ENCODE data around the gene PLA2G4D.

DNA sequence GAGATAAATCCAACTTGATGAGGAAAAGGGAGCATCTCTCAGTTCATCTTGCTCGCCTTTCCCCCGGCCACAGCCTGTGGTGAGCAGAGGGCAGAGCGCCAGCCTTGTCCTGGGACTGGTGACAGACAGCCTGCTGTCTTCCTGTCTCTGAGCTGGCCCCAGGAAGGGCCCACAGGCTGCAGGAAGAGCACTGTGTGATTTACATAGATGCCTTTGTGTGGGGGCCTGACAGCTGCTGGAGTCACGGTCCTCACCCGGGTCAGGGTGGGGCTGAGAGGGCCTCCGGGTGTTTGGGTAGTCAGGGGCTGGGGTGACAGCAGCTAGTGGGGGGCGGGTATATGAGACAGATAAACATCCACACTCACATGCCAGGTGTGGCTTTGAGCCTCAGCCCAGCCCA lies 29.3 kb downstream of the PLA2G4D start:
- TF ChIP-seq, protein P1, sequence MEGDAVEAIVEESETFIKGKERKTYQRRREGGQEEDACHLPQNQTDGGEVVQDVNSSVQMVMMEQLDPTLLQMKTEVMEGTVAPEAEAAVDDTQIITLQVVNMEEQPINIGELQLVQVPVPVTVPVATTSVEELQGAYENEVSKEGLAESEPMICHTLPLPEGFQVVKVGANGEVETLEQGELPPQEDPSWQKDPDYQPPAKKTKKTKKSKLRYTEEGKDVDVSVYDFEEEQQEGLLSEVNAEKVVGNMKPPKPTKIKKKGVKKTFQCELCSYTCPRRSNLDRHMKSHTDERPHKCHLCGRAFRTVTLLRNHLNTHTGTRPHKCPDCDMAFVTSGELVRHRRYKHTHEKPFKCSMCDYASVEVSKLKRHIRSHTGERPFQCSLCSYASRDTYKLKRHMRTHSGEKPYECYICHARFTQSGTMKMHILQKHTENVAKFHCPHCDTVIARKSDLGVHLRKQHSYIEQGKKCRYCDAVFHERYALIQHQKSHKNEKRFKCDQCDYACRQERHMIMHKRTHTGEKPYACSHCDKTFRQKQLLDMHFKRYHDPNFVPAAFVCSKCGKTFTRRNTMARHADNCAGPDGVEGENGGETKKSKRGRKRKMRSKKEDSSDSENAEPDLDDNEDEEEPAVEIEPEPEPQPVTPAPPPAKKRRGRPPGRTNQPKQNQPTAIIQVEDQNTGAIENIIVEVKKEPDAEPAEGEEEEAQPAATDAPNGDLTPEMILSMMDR (IDR thresholded peaks at IDR 0.05; ENCODE audit: insufficient read depth, low read length, poor library complexity, severe bottlenecking), result no peak
- TF ChIP-seq EZH2phosphoT487 (conservative IDR thresholded peaks at IDR 0.05; ENCODE audit: low read length), result no peak
